ENCODE data around the gene TEDC2. TPM values are rescaled to one million over a fixed set of nuclear protein-coding genes. Genes with fewer than 3 reads are reported as not detected.

The TEDC2 gene
- total RNA-seq, 1 experiment from 2014 or later, result 45.4 TPM

GRCh38 chr16:2457946-2458345, 2.0 kb upstream of the TEDC2 start:
- Histone ChIP-seq H2BK20ac (ENCODE audit: low read depth, low read length, poor library complexity, severe bottlenecking) (no peak overlapping the region), H3K9ac (ENCODE audit: extremely low read depth, insufficient read length, low read length) (no peak overlapping the region), H3K4ac (ENCODE audit: low read depth, low read length) (no peak overlapping the region), H4K20me1 (ENCODE audit: control insufficient read depth, insufficient read depth, insufficient read length) (no peaks in the 10 kb centered on the region), H3K23ac (ENCODE audit: insufficient read length, low read depth, low read length) (no peak overlapping the region), H3K79me2 (ENCODE audit: insufficient read depth, low read length) (0 out of 2 replicates have a peak, but pooled peaks cover 2% of the 10 kb centered on the region), H4K91ac (ENCODE audit: insufficient read length, low read depth, low read length) (no peak overlapping the region), H2BK15ac (ENCODE audit: low read depth, low read length) (no peak overlapping the region), H3K18ac (ENCODE audit: insufficient read length, low read depth, low read length) (no peak overlapping the region), H2AFZ (ENCODE audit: low read length) (no peak overlapping the region), H2AK5ac (ENCODE audit: insufficient read length, low read length) (no peak overlapping the region), H3K79me1 (ENCODE audit: insufficient read depth, low read depth, low read length, poor library complexity, severe bottlenecking) (peaks cover 7% of the 10 kb centered on the region), H4K8ac (replicated peaks; ENCODE audit: insufficient read length, low read depth, low read length) (no peak overlapping the region), H3K23me2 (ENCODE audit: insufficient read length, low read depth, low read length, poor library complexity, severe bottlenecking) (peaks cover 11% of the 10 kb centered on the region), H3T11ph (ENCODE audit: low read length) (no peak overlapping the region), H2BK5ac (ENCODE audit: insufficient read length, low read length) (no peak overlapping the region), H3K56ac (ENCODE audit: insufficient read length, low read depth, low read length) (no peak overlapping the region), H4K5ac (ENCODE audit: insufficient read length, low read depth, low read length) (no peak overlapping the region), H3K9me3 (ENCODE audit: control insufficient read depth, low read depth, low read length) (no peaks in the 10 kb centered on the region), H3K4me2 (ENCODE audit: insufficient read depth, insufficient read length, low read length) (no peak overlapping the region), H3K4me1 (ENCODE audit: insufficient read depth, low read length) (peaks cover 2% of the 10 kb centered on the region; the same call in 1 of the 2 replicates), H2BK120ac (ENCODE audit: low read depth, low read length, poor library complexity, severe bottlenecking) (no peak overlapping the region), H3K14ac (ENCODE audit: insufficient read depth, low read length) (no peak overlapping the region), H3K27ac (ENCODE audit: insufficient read length, low read depth, low read length) (no peak overlapping the region), H2BK12ac (ENCODE audit: insufficient read length, low read depth, low read length) (no peak overlapping the region), H3K27me3 (ENCODE audit: insufficient read depth, low read length) (no peaks in the 10 kb centered on the region)
- Mint-ChIP-seq H3K4me3 (no peak overlapping the region; a peak in 1 of 5 replicates), H3K27me3 (ENCODE audit: low read depth) (no peaks in the 10 kb centered on the region), H3K27ac (peak overlapping the region in 1 of 3 experiments; percentile 91; a peak in 2 of 7 replicates), H3K36me3 (ENCODE audit: insufficient read depth in 1 of 3, low read depth in 3 of 3) (peaks cover 25 to 60% (median 59%) of the 10 kb centered on the region in 3 experiments), H3K4me1 (peaks cover 9 to 20% of the 10 kb centered on the region in 2 experiments), H3K9me3 (no peaks in the 10 kb centered on the region)
- DNase-seq, result no peak
- TF ChIP-seq, protein P1, sequence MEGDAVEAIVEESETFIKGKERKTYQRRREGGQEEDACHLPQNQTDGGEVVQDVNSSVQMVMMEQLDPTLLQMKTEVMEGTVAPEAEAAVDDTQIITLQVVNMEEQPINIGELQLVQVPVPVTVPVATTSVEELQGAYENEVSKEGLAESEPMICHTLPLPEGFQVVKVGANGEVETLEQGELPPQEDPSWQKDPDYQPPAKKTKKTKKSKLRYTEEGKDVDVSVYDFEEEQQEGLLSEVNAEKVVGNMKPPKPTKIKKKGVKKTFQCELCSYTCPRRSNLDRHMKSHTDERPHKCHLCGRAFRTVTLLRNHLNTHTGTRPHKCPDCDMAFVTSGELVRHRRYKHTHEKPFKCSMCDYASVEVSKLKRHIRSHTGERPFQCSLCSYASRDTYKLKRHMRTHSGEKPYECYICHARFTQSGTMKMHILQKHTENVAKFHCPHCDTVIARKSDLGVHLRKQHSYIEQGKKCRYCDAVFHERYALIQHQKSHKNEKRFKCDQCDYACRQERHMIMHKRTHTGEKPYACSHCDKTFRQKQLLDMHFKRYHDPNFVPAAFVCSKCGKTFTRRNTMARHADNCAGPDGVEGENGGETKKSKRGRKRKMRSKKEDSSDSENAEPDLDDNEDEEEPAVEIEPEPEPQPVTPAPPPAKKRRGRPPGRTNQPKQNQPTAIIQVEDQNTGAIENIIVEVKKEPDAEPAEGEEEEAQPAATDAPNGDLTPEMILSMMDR (conservative IDR thresholded peaks at IDR 0.05), result no peak
- WGBS (ENCODE audit: extremely low coverage, insufficient read length, low lambda C conversion rate), result no CpG with 5 or more reads among the region's 7 CpGs

Data from H9 (cell line).